NCI-H1436 (cell line): ENCODE measurements around the gene AXIN2.
"Not testable (repeated sequence)": the region's sequence is repeated elsewhere in the genome, so short reads cannot be mapped to it uniquely, and the experiment has no call there.

Experiments used
- DNase-seq: peaks from one replicate; lab custom pipeline; 2025; lab: John Stamatoyannopoulos, UW

Gene AXIN2

GRCh38 chr17:65515959-65516948 lies 45.2 kb downstream of the AXIN2 start:
- DNase-seq: peak; percentile 63

DNA sequence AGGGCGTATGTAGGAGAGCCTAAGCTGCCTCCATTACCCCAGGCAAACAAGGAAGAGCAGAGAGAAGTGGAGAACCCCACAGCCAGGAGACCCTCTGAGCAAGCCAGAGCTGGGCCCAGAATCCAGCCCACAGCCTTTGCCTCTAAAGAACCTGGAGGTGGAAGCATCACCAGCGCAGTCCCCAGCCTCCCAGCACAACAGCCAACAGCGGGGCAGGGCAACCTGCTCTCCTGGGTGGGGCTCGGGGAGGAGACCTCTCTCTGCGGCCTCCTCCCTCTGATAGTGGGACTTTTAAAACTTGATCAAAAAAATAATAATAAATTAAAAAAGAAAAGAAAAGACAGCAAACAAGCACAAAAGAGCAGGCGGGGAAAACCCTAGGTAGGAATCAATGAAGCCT lies 45.9 kb downstream of the AXIN2 start:
- DNase-seq: no peak

GRCh38 chr17:65514541-65514940 lies 46.9 kb downstream of the AXIN2 start:
- no peak for DNase-seq

GRCh38 chr17:65514082-65514481 lies 47.4 kb downstream of the AXIN2 start:
- no peak for DNase-seq

DNA sequence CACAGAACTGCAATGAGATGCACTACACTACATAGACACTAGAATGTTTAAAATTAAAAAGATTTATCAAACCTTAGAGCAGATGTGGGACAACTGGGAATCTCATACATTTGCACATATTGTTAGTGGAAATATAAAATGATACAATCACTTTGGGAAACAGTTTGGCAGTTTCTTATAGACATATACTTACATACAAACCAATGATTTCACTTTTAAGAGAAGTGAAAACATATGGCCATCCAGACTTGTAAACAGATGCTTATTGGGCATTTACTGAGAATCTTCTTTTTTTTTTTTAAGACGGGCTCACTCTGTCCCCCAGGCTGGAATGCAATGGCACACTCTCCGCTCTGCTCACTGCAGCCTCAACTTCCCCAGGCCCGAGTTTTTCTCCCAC lies 50.1 kb downstream of the AXIN2 start:
- no peak for DNase-seq

- DNase-seq: no peak
Observed at GRCh38 chr17:65509032-65509431, 52.4 kb downstream of the AXIN2 start.

DNA sequence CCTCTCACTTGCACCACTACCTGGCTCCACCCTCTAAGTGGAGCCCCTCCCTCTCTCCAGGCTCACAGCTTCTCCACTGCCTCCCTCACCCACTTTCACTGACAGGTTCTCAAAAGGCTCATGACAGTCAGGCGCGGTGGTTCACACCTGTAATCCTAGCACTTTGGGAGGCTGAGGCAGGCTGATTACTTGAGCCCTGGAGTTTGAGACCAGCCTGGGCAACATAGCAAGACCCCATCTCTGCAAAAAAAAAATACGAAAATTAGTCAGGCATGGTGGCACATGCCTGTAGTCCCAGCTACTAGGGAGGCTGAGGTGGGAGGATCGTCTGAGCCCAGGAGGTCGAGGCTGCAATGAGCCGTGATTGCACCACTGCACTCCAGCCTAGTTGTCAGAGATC lies 56.8 kb downstream of the AXIN2 start:
- DNase-seq: not testable (repeated sequence)

DNA sequence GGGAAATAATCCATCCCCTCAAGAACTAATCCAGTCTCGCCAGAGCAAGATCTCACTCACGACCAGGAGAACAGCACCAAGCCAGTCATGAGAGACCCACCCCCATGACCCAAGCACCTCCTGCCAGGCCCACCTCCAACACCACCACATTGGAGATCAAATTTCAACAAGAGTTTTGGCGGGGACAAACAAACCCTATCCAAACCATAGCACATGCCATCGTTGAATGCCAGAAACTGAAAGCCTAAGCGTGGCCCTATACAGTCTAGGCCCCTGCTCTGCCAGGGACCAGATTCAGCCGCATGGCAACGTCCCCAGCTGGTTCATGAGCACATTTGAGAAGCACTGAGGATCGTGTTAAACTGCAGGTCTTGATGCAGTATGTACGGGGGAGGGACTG lies 57.3 kb downstream of the AXIN2 start:
- DNase-seq: no peak

DNA sequence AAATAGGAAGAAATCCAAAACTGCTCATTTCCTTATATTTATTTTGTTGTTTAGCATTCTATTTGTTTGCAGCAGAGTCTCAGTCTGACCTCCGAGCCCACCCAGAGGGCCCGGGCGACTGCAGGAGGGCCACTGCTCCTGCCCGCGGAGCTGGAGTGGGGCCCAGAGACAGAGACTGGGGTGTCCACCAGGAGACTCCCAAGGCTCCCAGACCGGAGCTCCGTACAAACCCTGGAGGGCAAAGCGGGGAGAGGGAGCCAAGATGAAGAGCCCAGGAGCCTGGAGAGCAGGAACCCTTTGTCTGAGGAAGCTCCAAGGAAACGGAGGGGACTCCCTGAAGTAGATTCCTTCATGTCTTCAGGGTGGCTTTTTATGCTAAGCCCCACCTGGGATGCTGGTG lies 57.9 kb downstream of the AXIN2 start:
- no peak for DNase-seq

DNA sequence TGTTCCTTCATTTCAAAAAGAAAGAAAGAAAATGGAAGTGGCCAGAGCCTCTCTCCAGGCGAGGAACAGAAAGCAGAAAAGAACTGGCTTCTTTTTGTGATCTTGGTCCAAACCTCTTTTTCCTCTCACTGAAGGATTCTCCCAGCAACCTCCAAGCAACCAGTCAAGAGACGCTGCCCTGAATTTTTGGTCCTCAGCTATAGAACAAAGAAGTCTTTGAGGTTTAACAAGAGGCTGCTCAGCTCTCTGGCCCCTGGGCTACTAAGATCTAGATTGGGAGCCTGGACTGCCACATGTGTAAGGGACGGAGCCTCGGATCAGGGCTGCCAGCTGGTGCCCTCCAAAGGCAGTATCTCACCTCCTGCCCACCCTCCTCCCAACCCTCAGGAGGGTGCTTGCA lies 62.6 kb downstream of the AXIN2 start:
- DNase-seq: no peak

DNA sequence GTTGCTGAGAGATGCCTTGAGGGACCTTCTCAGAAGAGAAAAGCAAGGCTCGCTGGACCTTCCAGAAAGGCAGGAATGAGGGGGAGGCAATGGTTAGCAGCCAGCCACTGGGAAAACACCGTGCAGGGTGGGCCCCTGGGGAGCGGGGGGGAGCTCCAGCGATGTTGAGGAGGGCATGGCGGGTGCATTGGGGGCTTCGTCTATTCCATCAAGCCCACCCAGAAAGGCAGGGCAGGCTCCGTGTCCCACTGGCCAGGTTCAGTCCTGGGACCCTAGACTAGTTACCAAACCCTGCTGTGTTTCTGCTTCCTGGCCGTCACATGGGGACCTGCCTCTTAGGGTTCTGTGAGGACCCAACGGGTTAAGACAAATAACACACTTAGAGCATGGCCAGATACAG lies 64.6 kb downstream of the AXIN2 start:
- no peak for DNase-seq

DNA sequence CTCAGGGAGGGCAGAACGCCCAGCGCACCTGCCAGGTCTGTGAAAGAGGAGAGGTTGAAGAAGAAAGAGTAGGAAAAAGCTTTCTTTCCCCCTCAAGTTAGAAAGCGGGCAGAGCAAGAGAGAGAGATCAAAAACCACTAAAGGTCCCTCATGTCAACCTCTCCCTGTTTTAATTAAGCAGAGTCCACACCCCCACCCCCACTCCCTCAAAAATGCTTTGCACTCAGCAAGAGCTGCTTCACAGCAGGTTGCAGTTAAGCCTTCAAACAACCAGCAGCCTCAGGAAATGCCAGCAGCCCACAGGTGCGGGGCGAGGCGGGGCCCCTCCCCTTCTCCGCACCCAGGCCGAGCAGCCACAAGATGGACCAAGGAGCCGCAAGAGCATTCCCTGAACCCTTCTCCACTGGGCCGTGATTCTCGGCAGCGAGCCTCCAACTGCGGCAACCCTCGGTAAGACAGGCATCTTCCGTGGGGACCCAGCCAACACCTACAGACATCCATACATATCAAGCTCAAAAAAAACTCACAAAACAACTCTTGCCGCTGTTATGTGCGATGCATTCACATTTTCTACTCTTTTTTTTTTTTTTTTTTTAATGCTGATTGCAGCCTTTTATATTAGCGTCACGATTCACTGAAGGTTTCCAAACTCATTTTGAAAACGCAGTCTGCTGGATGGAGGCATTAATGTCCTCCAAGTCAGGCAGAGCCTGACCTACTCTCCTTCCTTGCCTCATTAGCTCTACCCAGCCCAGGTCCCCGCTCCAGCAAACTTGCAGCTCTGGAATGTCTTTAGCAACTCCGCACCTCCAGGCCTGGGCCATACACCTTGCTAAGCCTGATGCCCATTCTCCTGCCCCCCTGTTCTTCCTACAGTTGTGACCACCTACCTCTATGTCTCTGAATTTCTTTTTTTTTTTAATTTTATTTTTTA lies 66.1 kb downstream of the AXIN2 start:
- DNase-seq: no peak

GRCh38 chr17:65489413-65490155 lies 71.9 kb downstream of the AXIN2 start:
- no peak for DNase-seq

- DNase-seq: no peak
Observed at GRCh38 chr17:65488665-65489064, 72.8 kb downstream of the AXIN2 start.

GRCh38 chr17:65487990-65488389 lies 73.5 kb downstream of the AXIN2 start:
- no peak for DNase-seq

DNA sequence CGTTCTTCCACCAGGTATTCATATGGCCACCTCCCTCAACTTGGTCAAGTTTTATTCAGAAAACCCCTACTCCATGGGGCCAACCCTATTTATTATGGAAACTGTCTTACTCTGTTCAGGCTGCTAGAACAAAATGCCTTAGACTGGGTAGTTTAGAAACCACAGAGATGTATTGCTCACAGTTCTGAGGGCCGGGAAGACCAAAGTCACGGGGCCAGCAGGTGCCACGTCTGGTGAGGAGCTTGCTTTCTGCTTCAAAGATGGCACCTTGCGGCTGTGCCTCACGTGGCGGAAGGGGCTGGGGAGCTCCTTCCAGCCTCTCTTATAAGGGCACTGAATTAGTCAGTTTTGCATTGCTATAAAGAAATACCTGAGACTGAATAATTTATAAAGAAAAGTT lies 74.3 kb downstream of the AXIN2 start:
- no peak for DNase-seq

GRCh38 chr17:65485388-65486299 lies 75.8 kb downstream of the AXIN2 start:
- DNase-seq: no peak

DNA sequence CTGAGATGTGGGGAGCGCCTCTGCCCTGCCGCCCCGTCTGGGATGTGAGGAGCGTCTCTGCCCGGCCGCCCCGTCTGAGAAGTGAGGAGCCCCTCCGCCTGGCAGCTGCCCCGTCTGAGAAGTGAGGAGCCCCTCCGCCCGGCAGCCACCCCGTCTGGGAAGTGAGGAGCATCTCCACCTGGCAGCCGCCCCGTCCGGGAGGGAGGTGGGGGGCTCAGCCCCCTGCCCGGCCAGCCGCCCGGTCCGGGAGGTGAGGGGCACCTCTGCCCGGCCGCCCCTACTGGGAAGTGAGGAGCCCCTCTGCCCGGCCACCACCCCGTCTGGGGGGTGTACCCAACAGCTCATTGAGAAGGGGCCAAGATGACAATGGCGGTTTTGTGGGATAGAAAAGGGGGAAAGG lies 77.0 kb downstream of the AXIN2 start:
- not testable (repeated sequence) for DNase-seq

- DNase-seq: no peak
Observed at GRCh38 chr17:65483438-65483837, 78.0 kb downstream of the AXIN2 start.

DNA sequence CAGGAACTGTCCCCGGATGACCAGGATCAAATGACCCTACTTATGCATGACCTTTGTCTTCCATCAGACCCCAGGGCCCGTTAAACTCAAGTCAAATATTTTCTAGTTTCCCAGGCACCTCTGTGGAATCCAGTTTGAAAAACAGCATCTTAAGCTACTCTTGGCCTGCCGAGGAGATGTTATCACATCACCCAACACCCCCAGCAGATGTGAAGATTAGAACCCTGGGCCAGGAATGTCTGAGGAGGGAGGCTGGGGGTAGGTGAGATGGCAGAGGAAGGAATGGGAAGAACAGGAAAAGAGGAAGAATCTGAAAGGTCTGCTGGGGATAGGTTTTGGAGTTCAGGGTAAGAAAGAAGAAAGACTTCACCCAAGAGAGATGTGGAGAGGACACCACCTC lies 79.2 kb downstream of the AXIN2 start:
- DNase-seq: no peak

GRCh38 chr17:65479282-65479681 lies 82.2 kb downstream of the AXIN2 start:
- DNase-seq: no peak
